ENCODE data around the gene ADA.

GRCh38 chr20:44592366-44592765, 59.1 kb downstream of the ADA start:
- TF ChIP-seq CTCF (IDR thresholded peaks at IDR 0.05; ENCODE audit: insufficient read depth, low read depth, low read length) = no peak
- TF ChIP-seq EZH2 (IDR thresholded peaks at IDR 0.05; ENCODE audit: insufficient read depth, low read length) = no peak
